NCI-H82 (cell line): ENCODE measurements around the gene HERPUD2.

Source experiments
- DNase-seq: peaks from one replicate; lab custom pipeline; 2025; lab: John Stamatoyannopoulos, UW

HERPUD2 gene, protein sequence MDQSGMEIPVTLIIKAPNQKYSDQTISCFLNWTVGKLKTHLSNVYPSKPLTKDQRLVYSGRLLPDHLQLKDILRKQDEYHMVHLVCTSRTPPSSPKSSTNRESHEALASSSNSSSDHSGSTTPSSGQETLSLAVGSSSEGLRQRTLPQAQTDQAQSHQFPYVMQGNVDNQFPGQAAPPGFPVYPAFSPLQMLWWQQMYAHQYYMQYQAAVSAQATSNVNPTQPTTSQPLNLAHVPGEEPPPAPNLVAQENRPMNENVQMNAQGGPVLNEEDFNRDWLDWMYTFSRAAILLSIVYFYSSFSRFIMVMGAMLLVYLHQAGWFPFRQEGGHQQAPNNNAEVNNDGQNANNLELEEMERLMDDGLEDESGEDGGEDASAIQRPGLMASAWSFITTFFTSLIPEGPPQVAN

DNA sequence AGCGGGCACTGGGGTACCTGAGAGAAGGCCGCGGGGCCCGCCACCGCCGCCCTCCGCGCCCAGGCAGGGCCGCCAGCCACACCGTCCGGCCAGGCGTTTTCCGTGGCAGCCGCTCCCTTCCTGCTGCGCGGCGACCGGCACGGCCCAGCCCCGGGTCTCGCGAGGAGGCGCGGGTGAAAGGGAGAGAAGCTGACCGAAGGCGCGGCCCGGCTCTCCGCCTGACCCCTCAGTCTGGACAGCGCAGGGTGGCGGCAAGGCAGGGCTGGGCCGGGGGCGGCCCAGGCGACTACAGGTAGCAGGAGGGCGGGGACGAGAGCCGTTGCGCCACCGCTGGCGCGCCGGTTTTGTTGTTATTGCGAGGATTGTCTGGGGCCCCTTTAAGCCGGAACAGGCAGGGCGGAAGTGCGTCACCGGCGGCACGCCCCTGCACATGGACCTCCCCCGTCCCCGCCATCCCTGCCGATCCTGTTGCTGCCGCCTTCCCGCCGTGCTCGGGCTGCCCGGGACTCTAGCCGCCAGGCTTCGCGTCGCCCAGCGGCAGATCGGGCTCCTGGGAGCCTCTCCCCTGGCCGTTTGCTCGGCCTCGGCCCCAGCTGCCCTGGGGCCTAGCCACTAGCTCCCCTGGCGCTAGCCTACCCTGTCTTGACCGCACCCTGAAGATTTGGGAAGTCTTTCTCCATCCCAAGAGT is at the start of gene HERPUD2:
HERPUD2 (minus strand) TSS at position 352 of the 689 bp plus-strand sequence. CDS start 805 bp downstream, outside the sequence.
- peak; percentile 95 for DNase-seq

DNA sequence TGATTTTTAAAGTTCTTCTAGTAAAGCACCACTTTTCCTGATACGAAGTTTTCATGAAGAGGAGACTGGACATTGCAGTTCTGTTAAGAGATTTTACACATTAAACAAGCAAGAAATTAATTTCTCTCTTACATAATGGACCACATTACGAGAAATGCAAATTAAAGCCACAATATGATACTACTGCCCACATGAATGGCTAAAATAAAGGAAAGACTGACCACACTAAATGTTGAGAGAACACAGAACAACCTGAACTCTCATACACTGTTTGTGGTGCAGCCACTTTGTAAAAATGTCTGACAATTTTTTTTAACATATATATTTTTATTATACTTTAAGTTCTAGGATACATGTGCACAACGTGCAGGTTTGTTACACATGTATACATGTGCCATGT is 44.0 kb upstream of the HERPUD2 start:
- no peak for DNase-seq

DNA sequence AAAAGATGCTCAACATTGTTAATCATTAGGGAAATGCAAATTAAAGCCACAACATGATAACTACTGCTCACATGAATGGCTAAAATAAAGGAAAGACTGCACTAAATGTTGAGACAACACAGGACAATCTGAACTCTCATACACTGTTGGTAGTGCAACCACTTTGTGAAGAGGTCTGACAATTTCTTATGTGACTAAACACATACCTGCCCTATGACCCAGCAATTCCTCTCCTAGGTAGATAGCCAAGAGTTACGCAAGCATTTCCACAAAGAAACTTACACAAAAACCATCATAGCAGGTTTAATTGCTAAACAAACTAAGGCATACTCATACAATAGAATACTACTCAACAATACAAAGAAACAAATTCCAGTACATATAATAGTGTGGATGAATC is 41.8 kb upstream of the HERPUD2 start:
- no peak for DNase-seq

DNA sequence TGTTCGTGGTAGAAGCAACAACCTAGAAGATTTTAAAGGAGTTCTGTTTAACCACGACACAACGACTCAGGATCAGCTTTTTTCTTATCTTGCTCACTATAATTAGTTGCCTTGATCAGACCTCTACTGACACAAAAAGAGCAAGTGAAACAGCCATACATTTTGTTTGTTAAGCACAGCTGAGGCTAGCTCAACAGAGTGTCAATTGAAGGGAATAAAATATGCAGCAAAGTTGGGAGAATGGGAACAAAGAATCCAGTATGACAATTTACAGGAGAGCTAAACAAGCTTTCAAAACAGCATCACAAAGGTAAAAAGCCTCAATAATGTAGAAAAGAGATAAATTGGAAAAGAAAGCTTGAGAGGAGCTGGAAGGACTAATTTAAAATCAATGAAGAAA is 40.5 kb upstream of the HERPUD2 start:
- no peak for DNase-seq

DNA sequence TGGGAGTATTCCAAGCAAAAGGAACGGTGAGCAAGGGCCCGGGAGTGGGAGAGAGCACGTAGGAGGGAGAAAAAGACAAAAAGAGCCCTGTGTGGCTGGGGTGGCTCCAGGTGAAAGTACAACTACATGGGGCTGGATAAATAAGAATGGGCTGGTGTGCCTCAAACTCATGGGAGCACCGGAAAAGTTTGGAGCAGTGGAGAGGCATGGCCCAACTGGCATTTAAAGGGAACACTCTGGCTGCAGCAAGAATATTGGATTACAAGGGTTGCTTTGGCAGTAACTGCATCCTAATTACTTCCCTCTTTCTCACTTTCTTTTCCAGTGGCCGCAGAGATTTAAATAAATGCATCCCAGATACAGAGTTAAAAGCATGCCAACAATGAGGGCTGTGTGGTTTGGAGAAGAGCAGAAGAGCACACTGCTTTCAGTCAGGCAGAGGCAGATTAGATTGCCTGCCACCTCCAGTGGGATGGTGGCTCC is 39.1 kb upstream of the HERPUD2 start:
- DNase-seq = peak; percentile 21

DNA sequence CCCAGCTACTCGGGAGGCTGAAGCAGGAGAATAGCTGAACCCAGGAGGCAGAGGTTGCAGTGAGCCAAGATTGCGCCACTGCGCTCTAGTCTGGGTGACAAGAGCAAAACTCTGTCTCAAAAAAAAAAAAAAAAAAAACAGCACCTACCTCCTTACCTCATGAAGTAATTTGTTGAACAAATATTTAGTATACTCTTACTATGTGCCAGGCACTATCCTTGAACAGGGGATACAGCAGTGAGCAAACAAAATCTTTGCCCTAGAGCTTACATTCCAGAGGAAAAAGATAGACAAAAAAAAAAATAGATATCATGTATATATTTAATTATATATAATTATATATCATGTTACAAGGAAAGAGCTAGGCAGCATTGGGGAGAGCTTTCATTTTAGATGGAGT is 36.4 kb upstream of the HERPUD2 start:
- no peak for DNase-seq

DNA sequence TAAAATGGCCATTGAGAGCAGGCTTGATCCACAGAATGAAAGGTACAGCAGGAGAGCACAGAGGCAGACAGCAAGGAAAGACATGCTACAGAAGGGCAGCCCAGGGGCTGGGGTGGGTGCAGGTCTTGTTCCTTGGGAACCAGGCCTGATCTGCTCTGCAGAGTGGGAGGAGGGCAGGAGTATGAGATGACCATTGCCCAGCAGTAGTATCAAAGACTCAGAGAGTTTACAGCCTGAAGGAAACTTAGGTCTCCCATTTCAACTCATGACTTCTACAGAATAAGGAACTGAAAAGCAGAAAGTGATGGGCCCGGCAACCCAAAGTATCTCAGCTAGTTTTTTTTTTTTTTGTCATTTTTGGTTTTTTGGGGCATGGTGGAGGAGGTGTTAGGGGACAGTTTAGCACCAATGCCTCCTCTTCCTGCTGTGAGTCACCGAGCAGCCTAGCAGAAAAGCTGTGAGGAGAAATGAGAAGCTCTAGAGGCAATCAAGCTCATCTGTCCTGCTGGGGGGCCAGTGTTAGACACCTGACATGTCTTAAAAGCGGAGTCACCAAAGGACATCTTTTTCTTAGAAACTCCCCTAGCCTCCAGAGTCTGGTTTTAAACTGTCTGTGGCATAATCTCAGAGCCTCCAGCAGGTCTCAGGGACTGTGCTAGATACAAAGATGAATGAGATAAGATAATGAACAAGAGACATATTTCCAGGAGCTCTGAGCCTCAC is 34.3 kb upstream of the HERPUD2 start:
- DNase-seq = no peak

DNA sequence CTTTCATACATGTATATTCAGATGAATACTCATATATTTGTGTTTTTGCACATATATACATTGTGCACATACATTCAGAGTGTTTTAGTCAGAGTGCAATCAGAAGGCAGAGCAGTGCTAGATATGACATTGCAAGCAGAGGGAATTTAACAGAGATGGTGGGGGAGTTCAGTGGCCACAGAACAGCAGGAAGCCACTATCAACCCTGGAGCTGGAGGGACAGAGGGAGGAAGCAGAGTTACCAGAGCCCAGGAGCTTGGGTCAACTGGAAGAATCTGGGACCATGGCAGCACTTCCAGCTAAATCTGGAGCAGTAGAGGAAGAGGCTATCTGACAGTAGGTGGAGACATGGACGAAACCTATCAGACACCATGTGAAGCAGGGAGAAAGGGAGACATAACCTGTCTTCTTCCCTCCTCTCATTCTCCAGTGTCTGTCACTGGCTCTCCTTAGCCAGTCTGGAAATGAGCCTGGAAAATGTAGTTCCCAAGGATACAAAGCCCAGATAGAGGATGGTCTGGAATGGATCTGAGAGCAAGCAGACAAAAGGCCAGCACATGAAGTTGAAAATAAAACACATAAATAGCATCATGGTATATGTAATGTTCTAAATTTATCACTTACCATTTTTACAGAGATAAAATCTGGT is 33.6 kb upstream of the HERPUD2 start:
- no peak for DNase-seq

DNA sequence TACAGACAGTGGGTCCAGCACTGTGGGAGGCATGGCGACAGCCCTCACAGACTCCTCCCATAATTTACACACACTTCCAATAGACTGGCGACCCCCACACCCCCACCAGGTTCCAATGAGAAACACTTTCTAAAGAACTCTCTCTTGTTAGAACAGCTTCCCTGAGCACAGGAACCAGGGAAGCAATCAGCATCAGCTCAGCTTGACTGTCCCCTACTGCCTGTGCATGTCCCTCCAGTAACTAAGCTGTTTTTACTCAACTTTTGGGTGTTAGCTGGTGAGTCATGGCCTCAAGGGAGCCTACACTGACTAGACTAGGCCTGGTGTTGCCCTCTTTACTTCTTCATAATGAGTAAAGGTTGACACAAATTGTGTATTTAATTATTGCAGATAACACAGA is 32.6 kb upstream of the HERPUD2 start:
- DNase-seq = no peak

DNA sequence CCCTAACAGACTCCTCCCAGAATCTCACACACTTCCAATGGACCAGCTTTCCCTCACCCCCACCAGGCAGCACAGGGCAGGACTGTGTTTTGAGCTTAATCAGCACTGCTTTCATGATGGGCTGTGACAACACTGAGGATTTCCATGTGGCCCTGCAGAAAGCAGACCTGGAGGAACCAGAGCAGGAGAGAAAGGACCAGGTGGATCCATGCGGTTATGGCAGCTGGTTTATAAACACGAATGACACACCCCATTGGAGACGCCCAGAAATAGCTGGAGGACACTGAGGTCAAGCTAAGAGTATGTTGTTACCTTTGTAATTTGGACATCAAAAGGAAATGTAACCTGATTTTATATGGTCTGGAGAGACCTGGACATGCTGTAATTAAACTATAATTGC is 31.7 kb upstream of the HERPUD2 start:
- no peak for DNase-seq

DNA sequence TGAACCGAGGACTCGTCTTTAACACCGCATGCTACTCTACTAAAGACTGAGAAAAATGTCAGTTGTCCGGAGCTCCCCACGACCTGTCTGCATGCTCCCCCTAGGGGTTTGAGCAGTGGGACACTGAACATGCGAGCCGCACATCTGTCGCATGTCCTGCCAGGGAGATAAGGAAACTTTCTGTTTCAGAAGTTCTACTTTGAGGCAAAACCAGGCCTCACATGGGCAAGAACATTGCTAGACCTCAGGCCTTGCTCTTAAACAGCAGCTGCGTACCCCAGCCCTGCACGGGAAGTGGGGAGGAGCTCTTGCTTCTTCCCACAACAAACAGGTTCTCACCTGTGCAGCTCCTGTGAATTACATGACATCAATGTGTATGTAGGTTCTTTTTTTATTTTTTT is 30.3 kb upstream of the HERPUD2 start:
- DNase-seq = no peak

DNA sequence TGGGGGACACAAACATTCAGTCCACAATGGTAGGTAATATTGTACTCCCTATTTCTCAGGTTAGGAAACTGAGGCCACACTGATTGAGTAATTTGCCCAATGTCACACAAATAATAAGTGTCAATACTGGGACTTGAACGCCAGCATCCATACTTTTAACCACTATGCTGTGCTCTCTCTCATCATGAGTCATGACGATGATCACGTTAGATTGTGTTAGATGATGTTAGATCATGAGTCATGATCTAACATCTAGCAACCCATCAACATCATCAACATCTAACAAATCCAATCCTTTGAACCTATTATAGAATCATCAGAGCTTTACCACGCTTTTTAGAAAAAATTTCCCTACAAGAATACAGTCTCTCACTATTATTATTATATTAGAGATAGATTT is 28.1 kb upstream of the HERPUD2 start:
- DNase-seq = no peak

DNA sequence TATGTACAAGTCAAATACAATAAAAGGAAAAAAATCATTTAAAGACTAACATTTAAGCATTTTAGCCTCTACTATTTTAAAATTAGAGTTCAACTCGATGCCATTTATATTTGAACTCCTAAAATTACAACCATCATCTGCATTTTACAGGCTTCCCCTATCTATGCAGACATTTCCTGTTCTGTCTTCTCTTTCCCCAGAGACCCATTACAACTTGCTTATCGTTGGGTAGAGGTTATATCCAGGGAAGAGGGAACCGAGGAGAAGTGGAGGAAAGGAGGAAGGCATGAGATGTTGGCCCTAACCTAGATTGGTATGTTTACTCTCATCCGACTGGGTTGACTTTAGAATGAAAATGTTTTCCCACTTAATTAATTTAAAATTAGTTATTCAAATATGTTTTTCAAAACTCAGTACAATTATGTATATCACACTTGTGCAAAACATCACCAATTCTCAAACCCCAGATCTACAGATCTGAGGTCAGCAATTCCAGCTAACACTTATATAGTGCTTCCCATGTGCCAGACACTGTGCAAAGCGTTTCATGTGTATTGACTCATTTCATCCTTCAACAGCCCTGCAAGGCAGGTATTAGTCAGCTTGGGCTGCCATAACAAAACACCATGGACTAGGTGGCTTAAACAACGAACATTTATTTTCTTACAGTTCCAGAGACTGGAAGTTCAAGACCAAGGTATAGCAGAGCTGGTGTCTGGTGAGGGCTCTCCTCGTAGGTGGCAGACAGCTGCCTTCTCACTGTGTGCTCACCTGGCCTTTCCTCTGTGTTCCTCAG is 27.3 kb upstream of the HERPUD2 start:
- DNase-seq = no peak

DNA sequence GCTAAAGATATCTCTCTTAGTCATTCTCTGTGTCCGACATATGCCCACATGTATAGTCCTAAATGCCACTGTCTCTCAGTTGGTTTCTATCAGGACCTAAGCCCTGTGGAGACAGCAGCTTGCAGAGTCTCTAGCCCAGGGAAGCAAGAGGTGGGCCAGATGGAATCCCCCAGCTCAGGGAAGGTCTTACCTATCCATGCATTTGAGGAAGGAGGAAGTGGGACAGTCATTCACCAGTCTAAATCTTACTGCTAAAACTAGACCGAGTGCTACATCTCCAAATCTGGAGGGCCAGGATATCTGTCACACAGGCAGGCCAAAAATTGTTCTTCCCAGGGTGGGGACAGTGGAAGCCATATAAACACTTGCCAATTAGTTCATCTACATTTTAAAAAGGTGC is 26.4 kb upstream of the HERPUD2 start:
- DNase-seq = no peak

DNA sequence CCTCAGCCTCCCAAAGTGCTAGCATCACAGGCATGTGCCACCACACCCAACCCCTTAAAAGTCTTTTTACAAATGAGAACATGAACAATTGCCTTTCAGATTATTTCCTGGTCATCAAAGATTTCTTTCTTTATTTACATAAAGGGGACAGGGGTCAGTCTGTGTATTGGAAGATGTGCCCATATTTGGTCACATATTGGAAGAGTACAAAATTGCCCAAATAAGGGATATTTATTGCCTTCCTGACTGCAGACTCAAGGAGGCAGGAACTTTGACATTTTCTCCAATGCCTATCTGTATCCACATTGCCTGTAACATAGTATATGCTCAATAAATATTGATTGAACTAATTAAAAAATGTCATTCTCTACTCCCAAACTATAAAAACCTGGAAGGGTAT is 25.9 kb upstream of the HERPUD2 start:
- no peak for DNase-seq

DNA sequence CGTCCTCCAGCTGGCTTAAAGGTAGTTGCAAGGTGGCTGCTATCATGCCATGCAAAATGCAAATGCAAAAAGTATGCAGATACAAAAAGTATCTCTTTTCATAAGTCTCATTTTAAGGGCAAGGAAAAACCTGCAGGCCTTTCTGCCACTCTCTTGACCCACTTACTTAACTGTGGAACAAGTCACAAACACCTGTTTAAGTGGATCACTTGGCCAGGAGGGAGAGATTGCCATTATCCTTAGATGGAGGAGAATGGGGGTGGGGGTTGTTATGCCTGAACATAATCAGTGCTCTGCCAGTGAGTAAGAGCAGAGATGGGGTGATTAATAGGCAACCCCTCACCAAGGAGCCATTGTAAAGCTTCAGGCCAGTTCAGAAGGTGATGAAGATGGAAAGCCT is 25.1 kb upstream of the HERPUD2 start:
- peak; percentile 22 for DNase-seq

DNA sequence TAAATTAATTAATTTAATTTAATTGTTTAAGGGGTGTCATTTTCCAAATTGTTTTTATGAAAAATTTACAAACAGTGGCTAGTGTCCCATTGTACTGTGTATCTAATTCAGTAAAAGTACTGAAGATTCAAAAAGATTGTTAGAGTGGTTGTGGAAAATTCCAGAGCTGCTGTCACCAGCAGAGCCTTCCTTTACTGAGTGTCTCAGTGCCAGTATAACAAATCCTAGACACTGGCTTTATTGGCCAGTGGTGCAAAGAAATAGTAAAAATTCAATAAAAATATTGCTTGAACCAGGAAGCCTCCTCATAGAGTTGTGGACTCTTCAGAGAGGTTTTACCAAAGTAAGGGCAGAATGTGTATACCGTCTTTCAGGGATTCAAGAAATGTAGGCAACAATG is 23.1 kb upstream of the HERPUD2 start:
- no peak for DNase-seq

DNA sequence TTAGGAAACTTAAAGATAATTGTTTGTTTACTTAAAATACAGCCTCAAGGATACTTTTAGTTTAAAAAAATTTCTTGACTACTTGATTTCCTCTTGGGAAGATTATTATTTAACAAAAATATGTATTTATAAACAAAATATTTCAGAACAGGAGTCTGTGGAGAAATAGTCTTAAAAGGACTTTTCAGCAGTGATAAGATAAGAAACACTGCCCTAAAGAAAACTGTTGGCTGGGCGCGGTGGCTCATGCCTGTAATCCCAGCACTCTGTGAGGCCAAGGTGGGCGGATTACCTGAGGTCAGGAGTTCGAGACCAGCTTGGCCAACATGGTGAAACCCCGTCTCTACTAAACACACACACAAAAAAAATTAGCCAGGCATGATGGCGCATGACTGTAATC is 22.6 kb upstream of the HERPUD2 start:
- DNase-seq = no peak

DNA sequence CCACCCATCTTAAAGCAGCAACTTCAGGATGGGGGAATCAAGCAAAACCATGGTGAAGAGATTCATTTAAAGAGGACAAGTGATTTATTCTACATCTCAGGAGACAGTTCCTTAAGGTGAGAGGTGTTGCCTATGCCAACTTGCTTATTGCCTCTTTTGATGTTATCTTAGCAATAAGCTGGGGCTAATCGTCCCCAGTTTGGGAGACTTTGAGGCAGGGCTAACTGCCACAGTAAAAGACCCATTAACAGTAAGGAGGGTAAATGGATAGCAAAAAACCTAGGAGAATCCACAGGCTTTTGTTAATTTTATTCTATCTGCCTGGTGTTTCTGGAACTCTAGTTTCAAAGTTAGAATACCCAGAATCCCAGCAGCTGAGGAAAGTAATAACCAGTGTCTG is 22.1 kb upstream of the HERPUD2 start:
- DNase-seq = no peak

DNA sequence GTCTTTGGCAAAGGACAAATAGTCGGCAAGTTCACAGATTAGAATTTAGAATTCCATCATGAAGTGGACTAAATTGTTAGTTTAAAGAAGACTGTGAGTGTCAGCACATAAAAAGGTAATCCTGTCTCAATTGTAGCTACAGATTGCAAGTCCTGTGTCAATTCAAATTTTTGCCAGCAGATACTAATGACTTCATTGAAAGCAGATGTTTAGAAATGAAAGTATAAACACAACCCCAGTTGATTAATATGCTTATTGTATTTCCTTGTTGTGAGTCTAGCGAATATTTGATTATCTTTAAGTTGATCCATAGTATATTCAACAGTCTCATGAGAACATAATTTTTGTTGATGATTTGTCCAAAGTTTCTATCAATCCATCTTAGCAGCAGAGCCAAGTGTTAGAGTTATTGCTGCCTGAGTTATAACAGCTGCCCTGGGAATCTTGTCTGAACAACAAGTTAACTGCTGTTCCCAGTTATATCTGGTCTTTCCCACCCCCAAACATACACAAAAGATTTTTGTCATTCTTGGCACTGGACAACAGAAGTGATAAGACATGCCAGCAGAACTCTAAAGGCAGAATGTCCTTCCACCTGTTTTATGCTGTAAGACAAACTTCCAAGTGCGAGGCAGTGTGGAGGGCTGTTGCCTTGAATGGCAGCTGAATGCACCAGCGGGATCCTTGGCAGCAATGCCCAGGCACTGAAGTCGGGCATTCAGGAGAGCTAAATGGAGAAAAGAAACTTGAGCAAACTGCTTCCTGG is 21.3 kb upstream of the HERPUD2 start:
- DNase-seq = no peak

DNA sequence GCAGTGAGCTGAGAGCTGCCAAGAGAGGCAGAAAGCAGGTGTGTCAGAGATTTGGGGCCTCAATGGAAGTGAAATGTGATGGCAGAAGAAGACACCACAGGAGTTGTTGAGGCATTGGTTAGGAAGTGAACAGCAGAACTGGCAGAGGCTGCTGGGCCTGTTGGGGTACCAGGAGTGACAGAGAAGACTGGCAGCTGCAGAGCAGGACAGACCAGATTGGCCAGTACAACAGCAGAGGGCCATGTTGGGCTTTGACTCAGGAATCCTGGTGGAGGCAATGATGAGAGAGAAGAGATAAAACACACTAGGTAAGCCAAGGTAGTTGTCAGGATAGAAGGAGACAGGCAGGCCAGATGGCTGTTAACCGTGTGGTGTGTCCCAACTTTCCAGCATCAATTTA is 19.9 kb upstream of the HERPUD2 start:
- DNase-seq = peak; percentile 17
